Endothelial cell of umbilical vein (primary cell): ENCODE data around the gene PCMTD2.

Experiments used
- CTCF ChIP-seq, 2 donors: IDR thresholded peaks; 1 replicate in 1 of 2; 2 replicates in 1 of 2; pipeline ENCODE4 v1.5.1; 2011; ENCODE audit warnings: low read length in 2 of 2, mild to moderate bottlenecking in 2 of 2, moderate library complexity in 2 of 2, control low read depth in 1 of 2, inconsistent platforms in 1 of 2, low read depth in 1 of 2; ENCODE audit not compliant: insufficient read depth in 1 of 2; ENCODE audit errors: extremely low read depth in 1 of 2
- EZH2 ChIP-seq: IDR thresholded peaks from 2 replicates; pipeline ENCODE4 v1.6.1; 2012; ENCODE audit warnings: borderline replicate concordance, low read depth, mild to moderate bottlenecking, moderate library complexity, low read length, inconsistent platforms; ENCODE audit not compliant: severe bottlenecking
- POLR2A ChIP-seq: IDR thresholded peaks from 2 replicates; pipeline ENCODE4 v1.6.1; 2012; ENCODE audit warnings: low read depth, mild to moderate bottlenecking, control low read depth, low read length
- POLR2AphosphoS5 ChIP-seq: IDR thresholded peaks from 2 replicates; pipeline ENCODE4 v1.6.1; 2012; ENCODE audit warnings: low read depth, mild to moderate bottlenecking, control low read depth, low read length, moderate library complexity; ENCODE audit not compliant: insufficient read depth

GRCh38 chr20:64216910-64217309 lies 38.6 kb upstream of the PCMTD2 start:
- no peak for TF ChIP-seq CTCF (IDR thresholded peaks at IDR 0.05; ENCODE audit: extremely low read depth in 1 of 2, insufficient read depth in 1 of 2, low read depth in 1 of 2, low read length in 2 of 2)
- no peak for TF ChIP-seq POLR2A
- no peak for TF ChIP-seq POLR2AphosphoS5
- TF ChIP-seq EZH2 = no peak
